A549 treated with dexamethasone at 1 μM for 4 hours (cell line): Measurements from ENCODE around the gene FAM118A. TPM values are rescaled to one million over a fixed set of nuclear protein-coding genes. Genes with fewer than 3 reads are reported as not detected.

ENCODE experiments used
- total RNA-seq: library from RNA; stranded (reverse); fragments of 200-300 nt; extraction: Qiagen RNA extraction; gene quantifications from 5 replicates; pipeline ENCODE4 v1.2.3, GENCODE V29; 2022

FAM118A gene
- total RNA-seq, result 10.0 to 12.7 TPM (median 11.8 TPM) in 5 replicates

DNA sequence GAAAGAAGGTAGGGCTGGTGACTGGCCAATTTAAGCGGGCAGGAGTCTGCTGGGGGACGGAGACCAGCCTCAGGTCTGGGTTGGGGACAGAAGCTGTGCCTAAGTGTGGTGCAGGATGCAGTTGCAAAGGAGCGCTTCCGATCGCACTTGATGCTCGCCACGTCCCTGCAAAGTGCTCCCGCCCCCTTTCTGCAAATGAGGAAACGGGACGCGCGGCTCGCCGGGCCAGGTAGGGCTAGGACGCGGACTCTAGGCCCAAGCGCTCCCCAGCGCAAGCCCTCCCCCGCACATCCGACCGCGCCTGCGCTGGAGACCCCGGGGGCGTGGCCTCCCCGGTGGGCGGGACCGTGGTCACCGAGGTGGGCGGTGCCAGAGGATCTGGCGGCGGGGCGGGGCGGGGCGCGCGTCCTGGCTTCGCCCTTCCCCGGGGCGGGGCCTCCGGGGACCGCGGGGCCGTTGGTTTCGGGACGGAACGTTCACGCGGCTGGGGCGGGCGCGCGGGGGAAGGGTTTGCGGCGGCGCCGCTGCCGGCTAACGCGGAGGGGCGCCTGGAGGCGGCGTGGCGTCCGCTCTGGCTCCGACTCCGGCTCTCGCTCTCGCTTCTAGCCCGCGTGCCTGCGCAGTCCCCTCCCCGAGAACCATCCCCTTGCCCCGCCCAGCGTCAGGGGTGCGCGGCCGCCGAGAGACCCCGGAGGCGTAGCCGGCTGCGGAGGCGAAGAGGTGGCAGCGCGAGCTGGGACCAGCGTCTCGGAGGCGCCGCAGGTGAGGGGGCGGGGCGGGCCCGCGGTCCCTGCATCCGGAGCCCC lies at the start of gene FAM118A:
Gene FAM118A (plus strand): TSS at position 513 of the 806 bp plus-strand sequence. CDS start 12,446 bp downstream, outside the sequence.

DNA sequence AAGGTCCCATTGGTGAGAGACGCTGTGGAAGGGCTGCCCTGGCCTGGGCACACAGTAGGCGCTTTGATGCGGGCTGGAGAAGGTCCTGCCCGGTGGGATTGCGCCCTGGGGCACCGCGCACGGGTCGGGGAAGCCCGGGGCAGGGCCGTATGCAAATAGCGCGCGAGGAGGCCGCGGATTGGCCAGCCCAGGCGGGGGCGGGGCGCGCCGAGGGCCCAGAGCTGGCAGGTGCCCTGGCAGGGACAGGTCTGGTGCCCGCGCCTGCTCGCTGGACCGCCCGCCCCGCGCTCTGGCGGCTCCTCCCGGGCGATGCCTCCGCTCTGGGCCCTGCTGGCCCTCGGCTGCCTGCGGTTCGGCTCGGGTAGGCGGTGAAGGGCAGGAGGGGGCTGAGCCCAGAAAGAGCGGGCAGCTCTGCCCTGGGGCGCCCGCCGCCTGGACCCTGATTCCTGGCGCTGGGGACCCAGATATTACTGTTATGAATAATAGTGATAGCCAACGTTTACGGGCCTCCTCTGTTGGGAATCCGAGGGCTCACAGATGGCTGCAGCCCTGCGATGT lies 24.9 kb upstream of the FAM118A start, which contains the start of gene UPK3A:
Gene UPK3A (plus strand): TSS at position 245 of the 558 bp plus-strand sequence. CDS start 65 bp downstream, at position 310.

Other genes starting within 250 kb of the FAM118A start
- gene NUP50, start 146.0 kb upstream of the FAM118A start, total RNA-seq, result 26.1 to 36.4 TPM (median 33.7 TPM) in 5 replicates
- 57.9 to 78.1 TPM (median 77.3 TPM) in 5 replicates for gene KIAA0930, start 69.0 kb upstream of the FAM118A start, total RNA-seq
- gene UPK3A, start 25.0 kb upstream of the FAM118A start, total RNA-seq, result not detected in 5 replicates
- 0.02 to 0.05 TPM (median 0.03 TPM) in 4 of 5 replicates, not detected in the other for gene SMC1B, start 103.7 kb downstream of the FAM118A start, total RNA-seq
- 1.8 to 2.0 TPM (median 1.9 TPM) in 5 replicates for gene RIBC2, start 103.8 kb downstream of the FAM118A start, total RNA-seq
- 37.5 to 56.5 TPM (median 51.5 TPM) in 5 replicates for gene FBLN1, start 192.9 kb downstream of the FAM118A start, total RNA-seq